ENCODE results near the gene RIMS4.

GRCh38 chr20:44761423-44761822 lies 48.9 kb downstream of the RIMS4 start:
- TF ChIP-seq CTCF (conservative IDR thresholded peaks at IDR 0.05 in 1 of 2, IDR thresholded peaks at IDR 0.05 in 1 of 2; ENCODE audit: extremely low read depth in 1 of 2, insufficient read depth in 1 of 2, low read depth in 1 of 2, low read length in 2 of 2) (no peak), EZH2 (IDR thresholded peaks at IDR 0.05; ENCODE audit: borderline replicate concordance, low read length) (no peak)

Measured in mammary epithelial cell (primary cell).